Calu3 (cell line): ENCODE results near the gene ANKRD61. TPM values are rescaled to one million over a fixed set of nuclear protein-coding genes. Genes with fewer than 3 reads are reported as not detected.
A peak's percentile ranks its signal among the peaks of the same experiment; 100 is the strongest.

Experiments used
- BruUV-seq: library from RNA; stranded (reverse); fragments of 400-500 nt; replicated peaks from 2 replicates; lab custom pipeline; 2021; lab: Mats Ljungman, UMichigan
- CTCF ChIA-PET: fragments of 300-600 bp; sonication (Branson Sonifier 250); formaldehyde crosslinking; loops from one replicate; lab custom pipeline; 2022; ENCODE audit warnings: antibody characterized with exemption; lab: Charles Lee
- DNase-seq: peaks from one replicate; pipeline ENCODE4 v3.0.0; 2022
- H3K27ac Mint-ChIP-seq: one replicate; pipeline ENCODE4 v1.8.0; 2022; ENCODE audit warnings: mixed read lengths; ENCODE audit not compliant: unreplicated experiment
- H3K27me3 Mint-ChIP-seq: one replicate; pipeline ENCODE4 v1.8.0; 2022; ENCODE audit warnings: mixed read lengths; ENCODE audit not compliant: unreplicated experiment
- H3K36me3 Mint-ChIP-seq: one replicate; pipeline ENCODE4 v1.8.0; 2022; ENCODE audit warnings: mild to moderate bottlenecking, moderate library complexity, mixed read lengths; ENCODE audit not compliant: insufficient read depth, unreplicated experiment
- H3K4me1 Mint-ChIP-seq: one replicate; pipeline ENCODE4 v1.8.0; 2022; ENCODE audit warnings: mild to moderate bottlenecking, low read depth, mixed read lengths; ENCODE audit not compliant: unreplicated experiment
- H3K4me3 Mint-ChIP-seq: one replicate; pipeline ENCODE4 v1.8.0; 2022; ENCODE audit warnings: mild to moderate bottlenecking, low read depth, moderate library complexity, mixed read lengths; ENCODE audit not compliant: unreplicated experiment
- H3K9me3 Mint-ChIP-seq: one replicate; pipeline ENCODE4 v1.8.0; 2022; ENCODE audit warnings: low read depth, mixed read lengths; ENCODE audit not compliant: unreplicated experiment
- CTCF ChIP-seq: fragments of 200-600 bp; IDR thresholded peaks from one replicate; pipeline ENCODE4 v1.8.0; 2022; ENCODE audit warnings: antibody characterized with exemption; ENCODE audit not compliant: unreplicated experiment
- intact Hi-C: fragments of 100-400 bp; cut with micrococcal nuclease; formaldehyde crosslinking; loops from one replicate; pipeline ENCODE4 v1.10.0; 2022; ENCODE audit not compliant: unreplicated experiment
- total RNA-seq: library from RNA; stranded (reverse); gene quantifications from 2 replicates; pipeline ENCODE4 v1.2.3, GENCODE V29; 2022

Gene ANKRD61
- total RNA-seq, 1 experiment from 2014 or later: 0.47 TPM

DNA sequence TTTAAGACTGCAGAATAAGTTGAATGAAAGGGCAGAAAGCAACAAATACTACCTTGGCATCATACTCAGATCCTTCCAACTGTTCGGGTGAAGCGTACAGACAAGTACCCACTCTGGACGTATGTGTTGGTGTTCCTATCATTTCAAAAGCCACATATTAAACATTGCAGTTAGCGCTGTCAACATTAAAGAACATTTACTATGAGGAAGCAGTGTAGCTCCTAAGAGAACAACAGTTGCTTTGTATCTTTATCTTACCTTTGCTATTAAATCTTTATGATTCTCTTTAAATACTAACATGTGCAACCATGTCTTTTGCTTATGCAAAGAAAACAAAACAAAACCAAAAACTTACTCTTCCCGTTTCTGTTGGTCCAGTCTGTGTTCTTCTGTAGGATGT, 2.6 kb upstream of the ANKRD61 start:
- Mint-ChIP-seq H3K27me3 (no peaks in the 10 kb centered on the region), H3K36me3 (peaks cover 86% of the 10 kb centered on the region), H3K4me1 (peaks cover 6% of the 10 kb centered on the region), H3K4me3 (no peak overlapping the region), H3K27ac (no peak overlapping the region), H3K9me3 (no peaks in the 10 kb centered on the region)
- no peak for TF ChIP-seq CTCF
- intact Hi-C loops: no loop called here
- BruUV-seq: no TSS peak
- no peak for DNase-seq
- CTCF ChIA-PET: no interaction called here

DNA sequence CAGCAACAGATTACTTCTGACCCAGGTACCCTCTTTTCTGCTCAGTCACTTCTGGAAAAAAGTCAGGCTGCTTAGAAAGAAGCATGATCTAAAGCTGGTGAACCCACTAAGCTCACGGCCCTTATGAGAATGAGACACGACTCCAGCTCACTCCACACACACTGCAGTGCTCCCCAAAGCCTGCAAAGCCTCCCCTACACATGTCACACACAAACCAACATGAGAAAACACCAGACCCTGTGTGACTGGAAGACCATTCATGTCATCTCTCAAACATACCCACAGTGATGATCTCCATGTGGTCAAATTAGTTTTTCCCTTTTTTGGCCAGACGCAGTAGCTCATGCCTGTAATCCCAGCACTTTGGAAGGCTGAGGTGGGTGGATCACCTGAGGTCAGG, 391 bp downstream of the ANKRD61 start:
- TF ChIP-seq CTCF: no peak
- Mint-ChIP-seq H3K27ac (peak overlapping the region; percentile 63), H3K27me3 (no peaks in the 10 kb centered on the region), H3K36me3 (peaks cover 88% of the 10 kb centered on the region), H3K9me3 (no peaks in the 10 kb centered on the region), H3K4me1 (peaks cover 3% of the 10 kb centered on the region), H3K4me3 (no peak overlapping the region)
- intact Hi-C loops: no loop called here
- CTCF ChIA-PET: no interaction called here
- DNase-seq: no peak
- no TSS peak for BruUV-seq

DNA sequence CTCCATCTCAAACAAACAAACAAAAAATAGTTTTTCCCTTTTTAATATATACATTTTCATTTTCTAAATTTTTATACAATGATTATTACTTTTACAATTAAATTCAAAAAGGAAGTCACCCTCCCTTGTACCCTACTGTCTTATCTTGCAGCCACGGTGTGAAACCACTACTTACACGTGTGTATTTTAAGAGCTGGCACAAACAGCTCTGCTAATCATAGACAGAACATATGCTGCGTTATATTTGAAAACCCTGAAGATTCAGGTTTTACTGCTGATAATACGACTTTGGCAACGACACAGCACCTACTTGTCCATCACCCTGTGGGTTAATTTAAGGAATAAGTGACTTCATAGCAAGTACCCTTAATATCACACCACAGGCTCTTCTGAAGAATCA, 991 bp downstream of the ANKRD61 start:
- H3K36me3 Mint-ChIP-seq: peaks cover 88% of the 10 kb centered on the region
- CTCF ChIA-PET: no interaction called here
- no peak overlapping the region for H3K27ac Mint-ChIP-seq
- H3K4me1 Mint-ChIP-seq: no peaks in the 10 kb centered on the region
- H3K27me3 Mint-ChIP-seq: no peaks in the 10 kb centered on the region
- intact Hi-C loops: no loop called here
- no peak overlapping the region for H3K4me3 Mint-ChIP-seq
- no peak for DNase-seq
- TF ChIP-seq CTCF: no peak
- no peaks in the 10 kb centered on the region for H3K9me3 Mint-ChIP-seq
- BruUV-seq: no TSS peak

GRCh38 chr7:6032641-6033040, 1.5 kb downstream of the ANKRD61 start:
- Mint-ChIP-seq H3K9me3 (no peaks in the 10 kb centered on the region), H3K27me3 (no peaks in the 10 kb centered on the region), H3K27ac (no peak overlapping the region), H3K4me3 (no peak overlapping the region), H3K4me1 (no peaks in the 10 kb centered on the region), H3K36me3 (peaks cover 88% of the 10 kb centered on the region)
- intact Hi-C loops: no loop called here
- no peak for DNase-seq
- BruUV-seq: no TSS peak
- TF ChIP-seq CTCF: no peak
- CTCF ChIA-PET: no interaction called here
